ENCODE data around the gene TMEM225.

Gene TMEM225

GRCh38 chr11:123885570-123885969, at the start of gene TMEM225:
Gene TMEM225, minus strand, starts transcription at chr11:123885670. Its CDS starts 245 bp downstream, at chr11:123885425.
- no peak for TF ChIP-seq EZH2phosphoT487 (IDR thresholded peaks at IDR 0.05; ENCODE audit: borderline replicate concordance)
- no peak for TF ChIP-seq CTCF (conservative IDR thresholded peaks at IDR 0.05; ENCODE audit: low read length)
- Histone ChIP-seq H3K4me3 (ENCODE audit: low read length, poor library complexity, severe bottlenecking) (no peak within 1 kb of the TSS), H3K27me3 (ENCODE audit: insufficient read depth, low read length, poor library complexity, severe bottlenecking) (no peaks in the 10 kb centered on the region), H3K79me2 (ENCODE audit: insufficient read depth, low read length) (no peaks in the 10 kb centered on the region), H3K9me2 (replicated peaks; ENCODE audit: low read depth, low read length) (no peaks in the 10 kb centered on the region), H3K4me1 (ENCODE audit: insufficient read depth, low read length, poor library complexity, severe bottlenecking) (no peaks in the 10 kb centered on the region), H2AFZ (ENCODE audit: low read length) (no peak within 1 kb of the TSS), H3K9me3 (ENCODE audit: insufficient read depth, low read depth, low read length) (no peaks in the 10 kb centered on the region), H3K9ac (ENCODE audit: low read depth, low read length, poor library complexity, severe bottlenecking) (no peak within 1 kb of the TSS), H3F3A (ENCODE audit: low read depth) (no peaks in the 10 kb centered on the region), H3K36me3 (ENCODE audit: insufficient read depth, low read length) (no peaks in the 10 kb centered on the region), H3K4me2 (ENCODE audit: low read depth, low read length, poor library complexity, severe bottlenecking) (no peak within 1 kb of the TSS), H4K20me1 (ENCODE audit: insufficient read depth, low read length, poor library complexity, severe bottlenecking) (no peaks in the 10 kb centered on the region)

DNA sequence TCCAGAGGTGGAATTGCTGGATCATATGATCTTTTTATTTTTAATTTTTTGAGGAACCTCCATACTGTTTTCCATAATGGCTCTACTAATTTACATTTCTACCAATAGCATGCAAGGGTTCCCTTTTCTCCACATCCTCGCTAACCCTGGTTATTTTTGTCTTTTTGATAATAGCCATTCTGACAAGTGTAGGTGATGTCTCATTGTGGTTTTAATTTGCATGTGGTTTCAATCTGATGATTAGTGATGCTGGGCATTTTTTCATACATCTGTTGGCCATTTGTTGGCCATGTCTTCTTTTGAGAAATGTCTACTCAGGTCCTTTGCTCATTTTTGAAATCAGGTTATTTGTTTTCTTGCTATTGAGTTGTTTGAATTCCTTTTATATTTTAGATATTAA, 38.6 kb upstream of the TMEM225 start:
- Histone ChIP-seq H3K4me2 (ENCODE audit: low read depth, low read length, poor library complexity, severe bottlenecking) (no peak overlapping the region), H3K4me1 (ENCODE audit: insufficient read depth, low read length, poor library complexity, severe bottlenecking) (no peaks in the 10 kb centered on the region), H2AFZ (ENCODE audit: low read length) (no peak overlapping the region), H3K9me2 (replicated peaks; ENCODE audit: low read depth, low read length) (no peaks in the 10 kb centered on the region), H3K4me3 (ENCODE audit: low read length, poor library complexity, severe bottlenecking) (no peak overlapping the region), H3F3A (ENCODE audit: low read depth) (no peaks in the 10 kb centered on the region), H3K79me2 (ENCODE audit: insufficient read depth, low read length) (no peaks in the 10 kb centered on the region), H3K9me3 (ENCODE audit: insufficient read depth, low read depth, low read length) (no peaks in the 10 kb centered on the region), H3K36me3 (ENCODE audit: insufficient read depth, low read length) (no peaks in the 10 kb centered on the region), H3K9ac (ENCODE audit: low read depth, low read length, poor library complexity, severe bottlenecking) (no peak overlapping the region), H3K27me3 (ENCODE audit: insufficient read depth, low read length, poor library complexity, severe bottlenecking) (no peaks in the 10 kb centered on the region), H4K20me1 (ENCODE audit: insufficient read depth, low read length, poor library complexity, severe bottlenecking) (no peaks in the 10 kb centered on the region)
- TF ChIP-seq EZH2phosphoT487 (IDR thresholded peaks at IDR 0.05; ENCODE audit: borderline replicate concordance) (no peak), CTCF (conservative IDR thresholded peaks at IDR 0.05; ENCODE audit: low read length) (no peak)

- Histone ChIP-seq H3K4me3 (ENCODE audit: low read length, poor library complexity, severe bottlenecking) (no peak overlapping the region), H3K9me3 (ENCODE audit: insufficient read depth, low read depth, low read length) (no peaks in the 10 kb centered on the region), H2AFZ (ENCODE audit: low read length) (no peak overlapping the region), H3K27me3 (ENCODE audit: insufficient read depth, low read length, poor library complexity, severe bottlenecking) (no peaks in the 10 kb centered on the region), H4K20me1 (ENCODE audit: insufficient read depth, low read length, poor library complexity, severe bottlenecking) (no peaks in the 10 kb centered on the region), H3K79me2 (ENCODE audit: insufficient read depth, low read length) (no peaks in the 10 kb centered on the region), H3K36me3 (ENCODE audit: insufficient read depth, low read length) (no peaks in the 10 kb centered on the region), H3K9me2 (replicated peaks; ENCODE audit: low read depth, low read length) (no peaks in the 10 kb centered on the region), H3K9ac (ENCODE audit: low read depth, low read length, poor library complexity, severe bottlenecking) (no peak overlapping the region), H3K4me1 (ENCODE audit: insufficient read depth, low read length, poor library complexity, severe bottlenecking) (no peaks in the 10 kb centered on the region), H3F3A (ENCODE audit: low read depth) (no peaks in the 10 kb centered on the region), H3K4me2 (ENCODE audit: low read depth, low read length, poor library complexity, severe bottlenecking) (no peak overlapping the region)
- TF ChIP-seq EZH2phosphoT487 (IDR thresholded peaks at IDR 0.05; ENCODE audit: borderline replicate concordance) = no peak
- TF ChIP-seq CTCF (conservative IDR thresholded peaks at IDR 0.05; ENCODE audit: low read length) = no peak
Measured at GRCh38 chr11:123920943-123921342, 35.5 kb upstream of the TMEM225 start.

Data from Loucy (cell line).